Kidney (tissue), 14 donors: Measurements from ENCODE around the gene PITPNC1. TPM values are rescaled to one million over a fixed set of nuclear protein-coding genes. Genes with fewer than 3 reads are reported as not detected.

Experiments used
- DNase-seq, 5 donors: peaks; one replicate each; pipeline ENCODE4 v3.0.0-alpha.2; 2013 to 2020
- FAIRE-seq: peaks from 2 replicates; lab custom pipeline; 2012; peaks lifted over from hg19 to GRCh38; lab: Jason Lieb, UNC
- H3K27ac ChIP-seq, 2 donors: one replicate each; pipeline ENCODE4 v1.7.0; 2013; ENCODE audit warnings: low read depth in 2 of 2, low read length in 2 of 2, inconsistent platforms in 1 of 2
- H3K27me3 ChIP-seq: one replicate; pipeline ENCODE4 v1.7.1; 2013; ENCODE audit warnings: low read length, inconsistent platforms; ENCODE audit not compliant: control insufficient read depth, insufficient read depth
- H3K36me3 ChIP-seq, 3 donors: one replicate each; pipeline versions ENCODE4 v1.7.0 to v1.7.1; 2013; ENCODE audit warnings: low read length in 3 of 3, control low read depth in 1 of 3, inconsistent platforms in 1 of 3; ENCODE audit not compliant: insufficient read depth in 3 of 3, control insufficient read depth in 2 of 3
- H3K4me1 ChIP-seq, 3 donors: one replicate each; pipeline versions ENCODE4 v1.7.0 to v1.7.1; 2013; ENCODE audit warnings: low read length in 3 of 3, inconsistent platforms in 1 of 3, low read depth in 1 of 3; ENCODE audit not compliant: control insufficient read depth in 2 of 3, insufficient read depth in 2 of 3
- H3K4me3 ChIP-seq, 3 donors: one replicate each; pipeline versions ENCODE4 v1.7.0 to v1.8.1; 2013; ENCODE audit warnings: low read length in 3 of 3, control low read depth in 1 of 3, inconsistent platforms in 1 of 3
- H3K9ac ChIP-seq, 3 donors: one replicate each; pipeline versions ENCODE4 v1.7.0 to v1.7.1; 2013; ENCODE audit warnings: low read length in 3 of 3, control low read depth in 1 of 3, inconsistent platforms in 1 of 3
- H3K9me3 ChIP-seq, 3 donors: one replicate each; pipeline versions ENCODE4 v1.7.0 to v1.7.1; 2013; ENCODE audit warnings: low read length in 3 of 3, control low read depth in 1 of 3, inconsistent platforms in 1 of 3; ENCODE audit not compliant: control insufficient read depth in 2 of 3, insufficient read depth in 1 of 3
- intact Hi-C: fragments of 100-400 bp; cut with DNase I; formaldehyde crosslinking; loops from one replicate; pipeline ENCODE4 v1.11.1; 2022
- polyA plus RNA-seq: library from polyadenylated mRNA; stranded (reverse); fragments of 350-450 nt; fragmentation: Illumina TruSeq; extraction: RNeasy Lipid Tissue Mini Kit (QIAGEN cat#74804); gene quantifications from one replicate; pipeline ENCODE4 v1.2.3, GENCODE V29; 2014; ENCODE audit warnings: low read depth, low replicate concordance; ENCODE audit not compliant: insufficient read depth
- total RNA-seq: library from RNA; stranded (reverse); fragmentation: NEBNext Ultra II Directional; extraction: Animal tissue kit (Norgen Biotek cat#: 25700); gene quantifications from one replicate; pipeline ENCODE4 v1.2.1, GENCODE V29; 2021
- TF ChIP-seq, protein P1 (sequence below): IDR thresholded peaks from 3 replicates; pipeline ENCODE4 v1.5.1; 2012; ENCODE audit warnings: mild to moderate bottlenecking, moderate library complexity, borderline replicate concordance; ENCODE audit not compliant: insufficient read depth; ENCODE audit errors: extremely low read depth
- donor health status: control.
- donor health status: control.
- donor health status: control.
- donor health status: control.
- donor health status: control.
- donor health status: DM: yes; HTN: yes; CAD: no.
- donor health status: Normal renal cell carcinoma (clear cell type).

Gene PITPNC1
- total and polyA plus RNA-seq, 2 donors from 2014 or later: 14.2 to 41.3 TPM

DNA sequence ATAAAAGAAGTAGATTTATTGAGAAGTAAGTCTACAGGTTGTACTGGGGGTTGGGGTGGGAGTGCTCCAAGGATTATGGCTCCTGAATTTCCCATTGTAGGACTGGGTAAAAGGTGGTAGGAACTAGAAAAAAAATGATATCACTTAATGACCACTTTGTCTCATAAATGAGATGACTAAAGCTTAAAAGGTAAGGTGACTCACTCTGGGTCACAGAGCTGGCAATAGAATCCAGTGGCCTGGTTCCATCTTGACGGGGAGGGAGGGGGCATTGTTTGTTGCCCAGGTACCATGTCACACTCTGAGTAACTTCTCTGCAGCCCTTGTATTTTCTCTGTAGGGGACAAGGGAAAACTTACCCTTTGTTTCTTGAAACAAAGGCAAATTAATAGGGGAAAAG, 126.1 kb downstream of the PITPNC1 start:
- no peak overlapping the region for H3K27ac ChIP-seq
- TF ChIP-seq, protein P1, sequence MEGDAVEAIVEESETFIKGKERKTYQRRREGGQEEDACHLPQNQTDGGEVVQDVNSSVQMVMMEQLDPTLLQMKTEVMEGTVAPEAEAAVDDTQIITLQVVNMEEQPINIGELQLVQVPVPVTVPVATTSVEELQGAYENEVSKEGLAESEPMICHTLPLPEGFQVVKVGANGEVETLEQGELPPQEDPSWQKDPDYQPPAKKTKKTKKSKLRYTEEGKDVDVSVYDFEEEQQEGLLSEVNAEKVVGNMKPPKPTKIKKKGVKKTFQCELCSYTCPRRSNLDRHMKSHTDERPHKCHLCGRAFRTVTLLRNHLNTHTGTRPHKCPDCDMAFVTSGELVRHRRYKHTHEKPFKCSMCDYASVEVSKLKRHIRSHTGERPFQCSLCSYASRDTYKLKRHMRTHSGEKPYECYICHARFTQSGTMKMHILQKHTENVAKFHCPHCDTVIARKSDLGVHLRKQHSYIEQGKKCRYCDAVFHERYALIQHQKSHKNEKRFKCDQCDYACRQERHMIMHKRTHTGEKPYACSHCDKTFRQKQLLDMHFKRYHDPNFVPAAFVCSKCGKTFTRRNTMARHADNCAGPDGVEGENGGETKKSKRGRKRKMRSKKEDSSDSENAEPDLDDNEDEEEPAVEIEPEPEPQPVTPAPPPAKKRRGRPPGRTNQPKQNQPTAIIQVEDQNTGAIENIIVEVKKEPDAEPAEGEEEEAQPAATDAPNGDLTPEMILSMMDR: no peak
- intact Hi-C loops: no loop called here

DNA sequence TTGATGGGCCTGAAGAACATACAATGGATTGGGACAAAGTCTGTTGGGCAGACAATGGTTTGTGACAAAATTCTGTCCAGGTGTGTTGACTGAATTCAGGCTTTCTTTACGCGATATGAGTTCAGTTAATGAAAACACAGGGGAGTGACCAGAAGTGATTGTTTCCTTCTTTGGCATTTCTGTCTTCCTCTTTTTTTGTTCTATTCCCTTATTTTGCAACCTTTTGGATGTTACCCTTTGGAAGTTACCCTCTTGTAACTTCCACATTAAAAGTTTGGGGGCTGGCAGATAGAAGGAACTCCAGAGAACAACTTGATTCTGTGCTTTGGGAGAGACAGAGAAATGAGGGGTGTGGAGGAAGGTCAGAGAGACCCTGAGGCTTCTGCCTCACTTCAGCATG, 126.7 kb downstream of the PITPNC1 start:
- no peak overlapping the region for H3K27ac ChIP-seq

More for the DNA sequence above, 126.1 kb downstream of the PITPNC1 start:
- Histone ChIP-seq H3K4me1 (no peaks in the 10 kb centered on the region), H3K9me3 (peaks cover 0 to 3% (median 0%) of the 10 kb centered on the region in 3 donors), H3K9ac (no peak overlapping the region), H3K27me3 (no peaks in the 10 kb centered on the region), H3K4me3 (no peak overlapping the region), H3K36me3 (no peaks in the 10 kb centered on the region)
- DNase-seq (no peak), FAIRE-seq (no peak)

DNA sequence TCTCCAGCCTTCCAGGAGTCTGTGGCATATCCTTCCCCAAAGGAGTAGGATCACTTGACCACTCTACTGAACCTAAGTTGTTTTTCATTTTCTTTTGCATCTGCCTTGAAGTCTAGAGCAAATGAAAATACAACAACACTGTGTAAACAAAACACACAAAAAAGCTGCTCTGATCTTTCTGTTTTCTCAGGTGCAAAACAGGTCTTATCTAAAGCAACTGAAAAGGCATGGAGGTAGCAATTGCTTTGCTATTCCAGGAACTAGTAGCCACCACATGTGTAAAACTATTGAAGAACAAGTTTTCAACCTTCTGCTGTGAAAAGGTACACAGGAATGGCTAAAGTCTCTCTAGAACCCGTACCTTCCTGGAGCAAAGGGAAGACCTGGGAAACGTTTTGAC, 127.1 kb downstream of the PITPNC1 start:
- Histone ChIP-seq H3K4me1 (no peaks in the 10 kb centered on the region), H3K36me3 (no peaks in the 10 kb centered on the region), H3K4me3 (no peak overlapping the region), H3K27ac (no peak overlapping the region), H3K27me3 (no peaks in the 10 kb centered on the region), H3K9me3 (peaks cover 0 to 3% (median 0%) of the 10 kb centered on the region in 3 donors), H3K9ac (no peak overlapping the region)
- TF ChIP-seq, protein P1: no peak
- intact Hi-C loops: no loop called here
- DNase-seq (no peak), FAIRE-seq (no peak)

More for the DNA sequence above, 126.7 kb downstream of the PITPNC1 start:
- Histone ChIP-seq H3K9me3 (peaks cover 0 to 3% (median 0%) of the 10 kb centered on the region in 3 donors), H3K9ac (no peak overlapping the region), H3K36me3 (no peaks in the 10 kb centered on the region), H3K4me3 (no peak overlapping the region), H3K27me3 (no peaks in the 10 kb centered on the region), H3K4me1 (no peaks in the 10 kb centered on the region)
- TF ChIP-seq, protein P1: no peak
- FAIRE-seq (no peak), DNase-seq (no peak)
- intact Hi-C loops: no loop called here

DNA sequence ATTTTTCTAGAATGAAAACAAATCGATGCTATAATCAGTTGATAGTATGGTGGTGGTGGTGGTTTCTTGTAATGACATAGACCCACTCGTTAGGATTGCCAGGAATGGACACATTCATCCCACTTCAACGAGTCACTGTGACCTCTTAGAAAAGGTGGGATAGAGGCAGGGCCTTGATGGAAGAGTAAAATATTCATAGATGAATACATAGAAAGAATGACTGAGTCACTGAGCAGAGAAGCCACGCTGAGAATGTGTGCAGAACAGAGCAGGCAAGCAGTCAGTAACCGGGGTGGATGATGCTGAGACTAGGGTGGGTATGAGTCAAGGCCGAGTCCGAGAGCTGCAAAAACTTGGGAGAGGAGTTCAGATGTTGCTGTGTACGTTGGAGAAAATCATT, 129.9 kb downstream of the PITPNC1 start:
- Histone ChIP-seq H3K9me3 (peaks cover 0 to 3% (median 0%) of the 10 kb centered on the region in 3 donors), H3K27ac (no peak overlapping the region), H3K4me1 (no peaks in the 10 kb centered on the region), H3K4me3 (no peak overlapping the region), H3K27me3 (no peaks in the 10 kb centered on the region), H3K9ac (no peak overlapping the region), H3K36me3 (no peaks in the 10 kb centered on the region)
- TF ChIP-seq, protein P1: no peak
- DNase-seq (no peak), FAIRE-seq (no peak)
- intact Hi-C loops: no loop called here
